ENCODE measurements around the gene PROZ. TPM values are rescaled to one million over a fixed set of nuclear protein-coding genes. Genes with fewer than 3 reads are reported as not detected.

The PROZ gene
- total RNA-seq, 1 experiment from 2014 or later, result not detected

DNA sequence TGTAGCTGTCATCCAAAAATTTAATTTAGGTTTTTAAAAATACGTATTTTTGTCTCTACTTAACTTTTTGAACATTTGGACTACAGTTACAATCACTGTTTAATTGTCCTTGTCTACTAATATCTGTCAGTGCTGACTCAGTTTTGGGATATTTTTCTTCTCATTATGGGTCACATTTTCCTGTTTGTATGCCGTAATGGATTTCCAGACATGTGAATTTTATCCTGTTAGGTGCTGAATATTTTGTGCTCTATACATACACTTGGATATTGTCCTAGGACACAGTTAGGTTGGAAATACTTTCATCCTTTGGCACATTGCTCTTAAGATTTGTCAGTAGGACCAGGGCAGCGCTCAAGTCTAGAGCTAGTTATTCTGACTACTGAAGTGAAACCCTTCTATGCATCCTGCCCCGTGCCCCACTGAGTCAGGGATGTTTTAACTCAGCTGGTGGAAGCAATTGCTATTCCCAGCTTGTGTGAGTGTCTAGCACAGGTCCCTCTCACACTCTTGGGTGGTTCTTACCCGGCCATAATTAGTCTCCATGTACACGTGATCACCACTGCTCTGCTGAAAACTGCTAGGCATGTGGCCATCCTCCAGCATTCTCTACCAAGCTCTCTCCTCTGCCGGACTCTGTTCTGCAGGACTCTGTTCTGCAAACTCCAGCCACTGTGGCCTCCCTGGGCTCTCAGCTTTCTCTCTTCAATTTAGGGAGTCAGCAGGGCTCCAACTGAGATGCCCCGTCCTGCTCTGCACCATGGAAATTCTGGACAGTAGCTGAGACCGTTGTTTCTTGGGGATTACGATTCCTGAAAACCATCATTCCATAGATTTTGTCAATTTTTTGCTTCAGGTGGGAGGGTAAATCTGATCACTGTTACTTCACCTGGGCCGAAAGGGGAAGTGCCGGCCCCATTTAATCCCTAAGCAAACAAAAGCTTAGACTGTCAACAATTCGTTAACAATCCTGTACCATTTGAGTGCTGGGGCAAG is 11.1 kb downstream of the PROZ start:
- ATAC-seq (no peak), DNase-seq (no peak)
- no peaks in the 10 kb centered on the region for H4K20me1 ChIP-seq (ENCODE audit: low read length)
- H3K9me3 ChIP-seq (ENCODE audit: low read length), result no peaks in the 10 kb centered on the region
- H3K9me2 ChIP-seq (replicated peaks; ENCODE audit: low read length), result no peaks in the 10 kb centered on the region
- H3K36me3 ChIP-seq (ENCODE audit: low read depth, low read length), result no peaks in the 10 kb centered on the region
- H2AFZ ChIP-seq (ENCODE audit: low read length), result no peak overlapping the region
- TF ChIP-seq EZH2 (IDR thresholded peaks at IDR 0.05; ENCODE audit: low read length, unreplicated experiment), result no peak
- TF ChIP-seq EZH2phosphoT487 (IDR thresholded peaks at IDR 0.05; ENCODE audit: borderline replicate concordance, low read length), result no peak
- TF ChIP-seq, protein P1, sequence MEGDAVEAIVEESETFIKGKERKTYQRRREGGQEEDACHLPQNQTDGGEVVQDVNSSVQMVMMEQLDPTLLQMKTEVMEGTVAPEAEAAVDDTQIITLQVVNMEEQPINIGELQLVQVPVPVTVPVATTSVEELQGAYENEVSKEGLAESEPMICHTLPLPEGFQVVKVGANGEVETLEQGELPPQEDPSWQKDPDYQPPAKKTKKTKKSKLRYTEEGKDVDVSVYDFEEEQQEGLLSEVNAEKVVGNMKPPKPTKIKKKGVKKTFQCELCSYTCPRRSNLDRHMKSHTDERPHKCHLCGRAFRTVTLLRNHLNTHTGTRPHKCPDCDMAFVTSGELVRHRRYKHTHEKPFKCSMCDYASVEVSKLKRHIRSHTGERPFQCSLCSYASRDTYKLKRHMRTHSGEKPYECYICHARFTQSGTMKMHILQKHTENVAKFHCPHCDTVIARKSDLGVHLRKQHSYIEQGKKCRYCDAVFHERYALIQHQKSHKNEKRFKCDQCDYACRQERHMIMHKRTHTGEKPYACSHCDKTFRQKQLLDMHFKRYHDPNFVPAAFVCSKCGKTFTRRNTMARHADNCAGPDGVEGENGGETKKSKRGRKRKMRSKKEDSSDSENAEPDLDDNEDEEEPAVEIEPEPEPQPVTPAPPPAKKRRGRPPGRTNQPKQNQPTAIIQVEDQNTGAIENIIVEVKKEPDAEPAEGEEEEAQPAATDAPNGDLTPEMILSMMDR (conservative IDR thresholded peaks at IDR 0.05; ENCODE audit: low read depth, low read length), result no peak
- intact Hi-C loops (cut with micrococcal nuclease), result no loop called here
- H3K27me3 ChIP-seq (ENCODE audit: low read length), result no peaks in the 10 kb centered on the region
- CTCF ChIA-PET, result no interaction called here
- no peaks in the 10 kb centered on the region for H3K4me1 ChIP-seq (ENCODE audit: insufficient read depth, low read length)
- POLR2A ChIA-PET (ENCODE audit: unreplicated experiment), result no interaction called here
- H3K4me2 ChIP-seq (ENCODE audit: low read length), result no peak overlapping the region
- no peak overlapping the region for H3K27ac ChIP-seq (ENCODE audit: low read length)
- H3F3A ChIP-seq (ENCODE audit: low read length, unreplicated experiment), result no peaks in the 10 kb centered on the region
- no TSS peak for BruUV-seq (replicated peaks)
- H3K4me3 ChIP-seq (ENCODE audit: low read length), result no peak overlapping the region
- no peaks in the 10 kb centered on the region for H3K79me2 ChIP-seq (ENCODE audit: low read length)
- no peak overlapping the region for H3K9ac ChIP-seq (ENCODE audit: low read length)

DNA sequence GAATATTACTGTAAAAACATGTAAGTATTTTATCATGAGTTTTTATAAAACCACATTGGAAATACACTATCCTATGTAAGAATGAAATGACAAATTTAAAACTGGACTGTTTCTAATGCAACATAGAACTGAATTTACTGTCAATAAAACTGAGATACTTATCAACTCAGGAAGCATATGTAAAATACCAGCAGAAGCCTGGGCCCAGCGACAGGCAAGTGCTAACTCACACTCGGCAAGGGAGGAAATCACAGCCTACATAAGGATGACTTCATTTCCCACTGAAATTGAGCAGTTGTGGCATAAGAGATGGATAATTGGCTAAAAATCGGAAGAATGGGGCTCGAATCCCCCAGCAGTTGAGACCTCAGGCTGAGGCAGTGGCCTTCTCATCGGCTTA is 12.1 kb downstream of the PROZ start:
- ATAC-seq (no peak), DNase-seq (no peak)
- POLR2A ChIA-PET (ENCODE audit: unreplicated experiment), result no interaction called here
- Histone ChIP-seq H3K79me2 (ENCODE audit: low read length) (no peaks in the 10 kb centered on the region), H3K4me1 (ENCODE audit: insufficient read depth, low read length) (no peaks in the 10 kb centered on the region), H3F3A (ENCODE audit: low read length, unreplicated experiment) (no peaks in the 10 kb centered on the region), H2AFZ (ENCODE audit: low read length) (no peak overlapping the region), H3K27ac (ENCODE audit: low read length) (no peak overlapping the region), H3K4me2 (ENCODE audit: low read length) (no peak overlapping the region), H3K4me3 (ENCODE audit: low read length) (no peak overlapping the region), H3K9me3 (ENCODE audit: low read length) (no peaks in the 10 kb centered on the region), H3K27me3 (ENCODE audit: low read length) (no peaks in the 10 kb centered on the region), H3K36me3 (ENCODE audit: low read depth, low read length) (no peaks in the 10 kb centered on the region), H4K20me1 (ENCODE audit: low read length) (no peaks in the 10 kb centered on the region), H3K9me2 (replicated peaks; ENCODE audit: low read length) (no peaks in the 10 kb centered on the region), H3K9ac (ENCODE audit: low read length) (no peak overlapping the region)
- no TSS peak for BruUV-seq (replicated peaks)
- CTCF ChIA-PET, result no interaction called here
- intact Hi-C loops (cut with micrococcal nuclease), result no loop called here
- TF ChIP-seq EZH2phosphoT487 (IDR thresholded peaks at IDR 0.05; ENCODE audit: borderline replicate concordance, low read length), result no peak
- TF ChIP-seq EZH2 (IDR thresholded peaks at IDR 0.05; ENCODE audit: low read length, unreplicated experiment), result no peak

DNA sequence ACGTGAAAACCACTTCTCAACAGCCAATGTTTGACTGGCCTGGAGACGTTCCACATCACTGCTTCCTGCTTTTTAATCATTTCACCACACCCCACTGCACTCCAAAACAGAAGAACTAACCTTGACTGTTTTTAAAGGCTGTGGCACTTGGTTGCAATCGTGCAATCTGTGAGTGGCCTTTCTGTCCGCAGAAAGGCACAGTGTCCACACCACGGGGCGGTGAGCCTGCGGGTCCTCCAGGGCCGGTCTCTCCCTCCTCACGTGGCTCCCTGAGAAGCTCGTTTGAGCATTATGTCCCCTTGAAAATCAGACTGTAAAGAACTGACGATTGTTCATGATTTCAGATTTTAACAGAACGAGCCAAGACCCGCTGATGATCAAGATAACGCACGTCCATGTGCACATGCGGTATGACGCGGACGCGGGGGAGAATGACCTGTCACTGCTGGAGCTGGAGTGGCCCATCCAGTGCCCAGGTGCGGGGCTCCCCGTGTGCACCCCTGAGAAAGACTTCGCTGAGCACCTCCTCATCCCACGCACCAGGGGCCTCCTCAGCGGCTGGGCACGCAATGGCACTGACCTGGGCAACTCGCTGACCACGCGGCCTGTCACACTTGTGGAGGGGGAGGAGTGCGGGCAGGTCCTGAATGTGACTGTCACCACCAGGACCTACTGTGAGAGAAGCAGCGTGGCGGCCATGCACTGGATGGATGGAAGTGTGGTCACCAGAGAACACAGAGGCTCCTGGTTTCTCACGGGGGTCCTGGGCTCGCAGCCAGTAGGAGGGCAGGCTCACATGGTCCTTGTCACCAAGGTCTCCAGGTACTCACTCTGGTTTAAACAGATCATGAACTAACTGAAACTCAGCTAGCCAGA is 13.0 kb downstream of the PROZ start:
- TF ChIP-seq EZH2 (IDR thresholded peaks at IDR 0.05; ENCODE audit: low read length, unreplicated experiment) (no peak), EZH2phosphoT487 (IDR thresholded peaks at IDR 0.05; ENCODE audit: borderline replicate concordance, low read length) (no peak)
- TF ChIP-seq, protein P1 (conservative IDR thresholded peaks at IDR 0.05; ENCODE audit: low read depth, low read length), result no peak

More for the DNA sequence above, 13.0 kb downstream of the PROZ start:
- ATAC-seq, result no peak
- Histone ChIP-seq H3K9me3 (ENCODE audit: low read length) (no peaks in the 10 kb centered on the region), H3K4me3 (ENCODE audit: low read length) (no peak overlapping the region), H3K9me2 (replicated peaks; ENCODE audit: low read length) (no peaks in the 10 kb centered on the region), H3K4me1 (ENCODE audit: insufficient read depth, low read length) (no peaks in the 10 kb centered on the region), H3K27me3 (ENCODE audit: low read length) (no peaks in the 10 kb centered on the region), H2AFZ (ENCODE audit: low read length) (no peak overlapping the region), H3K36me3 (ENCODE audit: low read depth, low read length) (no peaks in the 10 kb centered on the region), H4K20me1 (ENCODE audit: low read length) (no peaks in the 10 kb centered on the region), H3K9ac (ENCODE audit: low read length) (no peak overlapping the region), H3K4me2 (ENCODE audit: low read length) (no peak overlapping the region), H3F3A (ENCODE audit: low read length, unreplicated experiment) (no peaks in the 10 kb centered on the region), H3K27ac (ENCODE audit: low read length) (no peak overlapping the region), H3K79me2 (ENCODE audit: low read length) (no peaks in the 10 kb centered on the region)
- ChIA-PET POLR2A (ENCODE audit: unreplicated experiment) (no interaction called here), CTCF (no interaction called here)
- intact Hi-C loops (cut with micrococcal nuclease), result no loop called here
- no peak for DNase-seq
- BruUV-seq (replicated peaks), result no TSS peak

Measured in PC-3 (cell line).